K562 (cell line): ENCODE data around the gene ABCB6. TPM values are rescaled to one million over a fixed set of nuclear protein-coding genes. Genes with fewer than 3 reads are reported as not detected.
A peak's percentile ranks its signal among the peaks of the same experiment; 100 is the strongest.

Experiments used
- ATAC-seq: fragments of 200-7000 bp; cut with Tn5 transposase; 3 replicates; pipeline ENCODE4 v1.9.1; 2020; ENCODE audit warnings: moderate library complexity
- BruUV-seq: library from RNA; stranded (reverse); fragments of 400-500 nt; replicated peaks from 2 replicates; lab custom pipeline; 2021; lab: Mats Ljungman, UMichigan
- CTCF ChIA-PET: fragments of 300-600 bp; formaldehyde crosslinking; extraction: SDS; loops from one replicate; lab custom pipeline; 2021; ENCODE audit warnings: low intra/inter-chr PET ratio; lab: Yijun Ruan, JAX
- POLR2A ChIA-PET: fragments of 300-600, 350-650 bp; sonication (Branson Sonifier 250); formaldehyde crosslinking; extraction: SDS; loops from one replicate; lab custom pipeline; 2021; ENCODE audit warnings: antibody characterized with exemption, inconsistent platforms; lab: Yijun Ruan, JAX
- DNase-seq, 4 experiments: peaks; one replicate each; pipeline versions ENCODE4 v3.0.0 to v3.0.0-alpha.2; 2011 to 2018; ENCODE audit warnings: low spot score in 3 of 4, mixed read lengths in 3 of 4; ENCODE audit errors: extremely low read depth in 1 of 4
- FAIRE-seq: peaks from 2 replicates; lab custom pipeline; 2011; peaks lifted over from hg19 to GRCh38; lab: Jason Lieb, UNC
- H2AFZ ChIP-seq: 2 replicates; pipeline ENCODE4 v1.6.0; 2011; ENCODE audit warnings: low read depth, low read length, control low read depth, inconsistent platforms
- H3K27ac ChIP-seq: fragments of 200-600 bp; 3 replicates; pipeline ENCODE4 v1.8.0; 2011; ENCODE audit warnings: low read depth, mild to moderate bottlenecking, control low read depth, inconsistent platforms, low read length, moderate library complexity, mixed read lengths; ENCODE audit errors: extremely low read depth
- H3K27me3 ChIP-seq, 2 experiments: fragments of 300-600 bp in 1 of 2; 2 replicates in 1 of 2; 3 replicates in 1 of 2; pipeline versions ENCODE4 v1.6.0 to v1.8.0; 2011; ENCODE audit warnings: inconsistent platforms in 2 of 2, low read length in 2 of 2, mild to moderate bottlenecking in 1 of 2, mixed read lengths in 1 of 2, moderate library complexity in 1 of 2; ENCODE audit not compliant: control insufficient read depth in 2 of 2, insufficient read depth in 2 of 2
- H3K36me3 ChIP-seq: fragments of 300-600 bp; 3 replicates; pipeline ENCODE4 v1.8.0; 2011; ENCODE audit warnings: mild to moderate bottlenecking, low read length, inconsistent platforms; ENCODE audit not compliant: control insufficient read depth, insufficient read depth
- H3K4me1 ChIP-seq, 2 experiments: fragments of 200-600 bp in 1 of 2; replicated peaks in 1 of 2; 2 replicates in 1 of 2; 3 replicates in 1 of 2; pipeline versions ENCODE4 v1.5.1 to v1.8.0; 2011; ENCODE audit warnings: inconsistent platforms in 2 of 2, low read length in 2 of 2, mild to moderate bottlenecking in 1 of 2, mixed read lengths in 1 of 2, moderate library complexity in 1 of 2; ENCODE audit not compliant: control insufficient read depth in 2 of 2, insufficient read depth in 2 of 2
- H3K4me2 ChIP-seq: 2 replicates; pipeline ENCODE4 v1.6.1; 2011; ENCODE audit warnings: low read length, control low read depth, inconsistent platforms, mixed read lengths; ENCODE audit not compliant: insufficient read depth
- H3K4me3 ChIP-seq: fragments of 200-600 bp; sonication (generic), shearing (Covaris generic); 2 replicates; pipeline ENCODE4 v1.5.1; 2016; ENCODE audit warnings: control low read depth, inconsistent platforms
- H3K79me2 ChIP-seq: fragments of 200-600 bp; 3 replicates; pipeline ENCODE4 v1.8.0; 2011; ENCODE audit warnings: low read length, inconsistent platforms; ENCODE audit not compliant: control insufficient read depth, insufficient read depth
- H3K9ac ChIP-seq, 2 experiments: 2 replicates each; pipeline versions ENCODE4 v1.6.0 to v1.6.1; 2011; ENCODE audit warnings: low read depth in 2 of 2, low read length in 2 of 2, control low read depth in 1 of 2, inconsistent platforms in 1 of 2, mild to moderate bottlenecking in 1 of 2, mixed read lengths in 1 of 2; ENCODE audit not compliant: insufficient read depth in 1 of 2
- H3K9me1 ChIP-seq: one replicate; pipeline ENCODE4 v1.6.0; 2011; ENCODE audit warnings: inconsistent platforms, mild to moderate bottlenecking, low read length, moderate library complexity; ENCODE audit not compliant: control insufficient read depth, insufficient read depth
- H3K9me3 ChIP-seq: replicated peaks from 2 replicates; pipeline ENCODE4 v1.5.1; 2011; ENCODE audit warnings: low read depth, low read length, inconsistent platforms; ENCODE audit not compliant: control insufficient read depth, insufficient read depth
- H4K20me1 ChIP-seq: replicated peaks from 2 replicates; pipeline ENCODE4 v1.6.1; 2011; ENCODE audit warnings: low read length, inconsistent platforms, mixed read lengths; ENCODE audit not compliant: control insufficient read depth, insufficient read depth
- POLR2G ChIP-seq: fragments of 200-400 bp; formaldehyde crosslinking; IDR thresholded peaks from 2 replicates; pipeline ENCODE4 v1.6.1; 2017; ENCODE audit warnings: low read depth, mild to moderate bottlenecking, antibody characterized with exemption, low read length, moderate library complexity
- RBFOX2 ChIP-seq: fragments of 200-400 bp; formaldehyde crosslinking; IDR thresholded peaks from 2 replicates; pipeline ENCODE4 v1.6.1; 2017; ENCODE audit warnings: low read depth, mild to moderate bottlenecking, low read length, moderate library complexity
- WGBS: fragments of 100-300 bp; shearing (Covaris generic); methylation state at CpG from one replicate; pipeline ENCODE4 v1.1.6; 2016; ENCODE audit warnings: low coverage, mixed read lengths; ENCODE audit not compliant: insufficient coverage; ENCODE audit errors: missing lambda C conversion rate; 5-methylcytosine and 5-hydroxymethylcytosine counted together
- in situ Hi-C: fragments of 300-500 bp; cut with MboI; formaldehyde crosslinking; loops from 4 replicates; pipeline ENCODE4 v1.15.0; 2018; ENCODE audit warnings: inconsistent platforms, mixed read lengths
- intact Hi-C: fragments of 100-400 bp; cut with micrococcal nuclease; formaldehyde crosslinking; loops from 2 replicates; pipeline ENCODE4 v1.14.2; 2022
- polyA plus RNA-seq, 8 experiments: library from polyadenylated mRNA; depleted of rRNA in 4 of 8; stranded (reverse) in 5 of 8; unstranded in 3 of 8; fragments of >200 nt; fragmentation: Nextera tagmentation in 2 of 8; fragmentation: Illumina TruSeq in 1 of 8; extraction: Ambion mirVana in 2 of 8; extraction: Trizol in 1 of 8; gene quantifications; 2 replicates each; pipeline versions ENCODE4 v1.2.1 to v1.2.3, GENCODE V29; 2011 to 2014; ENCODE audit warnings: inconsistent platforms in 1 of 8, missing spikeins in 1 of 8
- total RNA-seq, 7 experiments: library from RNA; depleted of rRNA in 6 of 7; stranded (reverse); fragments of >200 nt in 6 of 7; fragmentation: Illumina TruSeq in 2 of 7; extraction: Trizol in 2 of 7; gene quantifications; 2 replicates each; pipeline versions ENCODE4 v1.2.1 to v1.2.3, GENCODE V29; 2011 to 2021; ENCODE audit warnings: low replicate concordance in 1 of 7
- TF ChIP-seq, protein P1 (sequence below): sonication (generic); formaldehyde crosslinking; IDR thresholded peaks from 2 replicates; pipeline ENCODE4 v1.8.1; 2023; ENCODE audit warnings: mild to moderate bottlenecking, missing genetic modification reagents

ABCB6 gene
- total and polyA plus RNA-seq, 9 of the 15 experiments (the other 6 are each of a cell fraction or from before 2014, with no cell fraction given), result 3.7 to 29.8 (median 16.8) TPM

DNA sequence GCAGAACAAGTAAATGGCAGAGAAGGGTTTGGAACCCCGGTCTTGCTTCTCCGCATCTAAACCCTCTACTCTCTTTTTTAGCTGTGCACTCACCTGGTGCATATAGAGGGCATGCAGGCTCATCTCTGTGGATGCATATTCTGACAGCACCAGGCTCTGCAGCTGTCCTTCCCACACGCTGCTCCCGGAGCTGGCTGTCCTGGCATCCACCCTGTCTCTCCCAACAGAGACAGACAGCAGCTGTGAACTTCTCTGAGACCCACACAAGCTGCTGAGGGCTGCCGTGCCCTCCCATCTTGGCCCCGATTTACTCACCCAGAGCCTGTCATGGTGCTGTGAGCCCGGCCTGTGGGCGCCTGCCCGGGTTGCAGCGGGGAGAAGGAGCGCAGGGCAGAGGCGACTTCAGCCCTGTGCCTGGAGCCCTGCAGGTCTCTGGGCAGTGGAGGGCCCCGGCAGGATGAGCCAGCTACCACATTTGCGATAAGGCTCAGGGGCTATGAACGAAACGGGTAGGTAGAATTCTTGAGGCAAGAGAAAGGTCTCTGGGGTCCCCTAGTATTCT is 3.3 kb upstream of the ABCB6 start:
- POLR2A ChIA-PET, result interaction anchor here (0.7 to 1.4 kb wide), 3 partner anchors 8 to 33 kb away, joined by 3 read pairs; partner anchors contain the start of genes ANKZF1 and ATG9A
- intact Hi-C loops (no loop called here), in situ Hi-C loops (no loop called here)
- Histone ChIP-seq H3K36me3 (peaks cover 73% of the 10 kb centered on the region), H3K9me1 (no peaks in the 10 kb centered on the region), H4K20me1 (0 out of 2 replicates have a peak, but pooled peaks cover 2% of the 10 kb centered on the region), H3K79me2 (peaks cover 22% of the 10 kb centered on the region), H3K27me3 (no peaks in the 10 kb centered on the region), H3K27ac (no peak overlapping the region), H3K9ac (no peak overlapping the region; a peak in 1 of 4 replicates), H3K4me2 (no peak overlapping the region), H3K4me1 (peaks cover 6 to 39% of the 10 kb centered on the region in 2 experiments; a peak in 4 of 5 replicates), H3K4me3 (no peak overlapping the region), H2AFZ (no peak overlapping the region), H3K9me3 (no peaks in the 10 kb centered on the region)
- no TSS peak for BruUV-seq
- DNase-seq, result no peak
- CTCF ChIA-PET, result no interaction called here
- no peak for ATAC-seq
- 90% methylated on average over 10 of the region's 16 CpGs for WGBS
- peak; percentile 54; the same call in 1 of the 2 replicates for TF ChIP-seq POLR2G
- peak; percentile 49 for TF ChIP-seq RBFOX2
- TF ChIP-seq, protein P1, sequence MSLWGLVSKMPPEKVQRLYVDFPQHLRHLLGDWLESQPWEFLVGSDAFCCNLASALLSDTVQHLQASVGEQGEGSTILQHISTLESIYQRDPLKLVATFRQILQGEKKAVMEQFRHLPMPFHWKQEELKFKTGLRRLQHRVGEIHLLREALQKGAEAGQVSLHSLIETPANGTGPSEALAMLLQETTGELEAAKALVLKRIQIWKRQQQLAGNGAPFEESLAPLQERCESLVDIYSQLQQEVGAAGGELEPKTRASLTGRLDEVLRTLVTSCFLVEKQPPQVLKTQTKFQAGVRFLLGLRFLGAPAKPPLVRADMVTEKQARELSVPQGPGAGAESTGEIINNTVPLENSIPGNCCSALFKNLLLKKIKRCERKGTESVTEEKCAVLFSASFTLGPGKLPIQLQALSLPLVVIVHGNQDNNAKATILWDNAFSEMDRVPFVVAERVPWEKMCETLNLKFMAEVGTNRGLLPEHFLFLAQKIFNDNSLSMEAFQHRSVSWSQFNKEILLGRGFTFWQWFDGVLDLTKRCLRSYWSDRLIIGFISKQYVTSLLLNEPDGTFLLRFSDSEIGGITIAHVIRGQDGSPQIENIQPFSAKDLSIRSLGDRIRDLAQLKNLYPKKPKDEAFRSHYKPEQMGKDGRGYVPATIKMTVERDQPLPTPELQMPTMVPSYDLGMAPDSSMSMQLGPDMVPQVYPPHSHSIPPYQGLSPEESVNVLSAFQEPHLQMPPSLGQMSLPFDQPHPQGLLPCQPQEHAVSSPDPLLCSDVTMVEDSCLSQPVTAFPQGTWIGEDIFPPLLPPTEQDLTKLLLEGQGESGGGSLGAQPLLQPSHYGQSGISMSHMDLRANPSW (CRISPR knock-in tag), result no peak
- no peak for FAIRE-seq
